DMS79 (cell line): Measurements from ENCODE around the gene AGPAT3.

Source experiments
- DNase-seq: peaks from one replicate; lab custom pipeline; 2025; lab: John Stamatoyannopoulos, UW

Gene AGPAT3

GRCh38 chr21:43978060-43978459 is 113.0 kb downstream of the AGPAT3 start:
- no peak for DNase-seq

- no peak for DNase-seq
These were observed 114.6 kb downstream of the AGPAT3 start for GRCh38 chr21:43979654-43980053.

- no peak for DNase-seq
These were observed 116.3 kb downstream of the AGPAT3 start for GRCh38 chr21:43981151-43981870.

DNA sequence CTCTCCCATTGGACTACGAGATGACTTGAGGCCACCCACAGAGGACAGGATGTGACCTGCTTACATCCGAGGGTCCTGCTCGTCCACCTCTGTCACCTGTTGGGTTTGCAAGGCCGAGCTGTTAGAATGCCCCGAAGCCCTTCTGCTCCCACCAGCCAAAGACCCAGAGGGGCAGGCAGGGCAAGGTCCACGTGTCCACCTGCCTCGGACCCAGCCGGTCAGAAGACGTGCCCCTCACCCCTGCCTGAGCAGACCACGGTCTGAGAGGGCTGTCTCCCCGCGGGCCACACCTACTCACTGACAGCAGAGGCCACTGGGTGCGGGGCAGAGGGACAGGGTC is 116.8 kb downstream of the AGPAT3 start:
- no peak for DNase-seq

DNA sequence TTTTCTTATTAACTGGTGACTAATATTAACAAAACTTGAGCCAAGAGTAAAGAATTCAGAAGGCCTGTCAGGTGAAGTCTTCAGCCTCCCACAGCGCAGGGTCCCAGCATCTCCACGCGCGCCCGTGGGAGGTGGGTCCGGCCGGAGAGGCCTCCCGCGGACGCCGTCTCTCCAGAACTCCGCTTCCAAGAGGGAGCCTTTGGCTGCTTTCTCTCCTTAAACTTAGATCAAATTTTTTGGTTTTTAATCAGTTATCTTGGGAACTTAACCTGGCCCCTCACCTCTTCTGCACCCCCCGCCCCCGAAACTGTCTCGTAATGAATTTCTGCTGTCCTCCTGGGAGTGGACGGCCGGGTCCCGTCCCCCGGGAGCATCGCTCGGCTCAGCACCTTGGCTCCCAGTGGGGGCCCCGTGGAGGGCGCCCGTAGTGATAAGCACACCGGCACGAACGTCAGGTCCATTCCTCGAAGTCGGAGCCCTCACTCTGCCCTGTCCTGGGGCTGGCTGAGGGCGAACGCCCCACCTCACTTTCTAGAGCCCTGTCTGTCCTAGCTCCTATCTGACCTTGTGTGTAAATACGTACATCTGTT is 117.6 kb downstream of the AGPAT3 start:
- DNase-seq, result no peak

- no peak for DNase-seq
These were observed 118.4 kb downstream of the AGPAT3 start for GRCh38 chr21:43983390-43983789.

- no peak for DNase-seq
These were observed 118.9 kb downstream of the AGPAT3 start for GRCh38 chr21:43983860-43984420.

GRCh38 chr21:43984905-43985689 is 120.1 kb downstream of the AGPAT3 start:
- DNase-seq, result no peak

GRCh38 chr21:43985690-43986251 is 120.7 kb downstream of the AGPAT3 start:
- DNase-seq, result no peak

- DNase-seq, result no peak
These were observed 121.8 kb downstream of the AGPAT3 start for GRCh38 chr21:43986544-43987451.

DNA sequence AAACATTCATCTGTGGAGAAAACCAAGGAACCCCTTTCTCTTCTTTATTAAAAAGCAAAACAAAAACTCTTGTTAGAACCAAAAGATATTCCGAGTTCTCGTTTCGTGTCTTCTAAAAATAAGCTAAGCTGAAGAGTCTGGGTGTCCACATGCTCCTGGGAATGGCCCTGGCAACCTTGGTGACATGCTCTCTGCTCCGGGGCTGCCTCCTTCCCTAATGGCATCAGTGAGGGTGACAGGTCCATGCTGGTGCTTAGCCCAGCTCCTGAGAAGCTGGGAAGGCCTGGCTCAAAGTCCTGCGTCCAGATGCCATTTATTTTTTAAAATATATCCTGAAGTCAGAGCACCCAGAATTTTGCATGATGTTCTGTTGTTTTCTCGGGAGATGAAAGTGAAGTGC is 122.5 kb downstream of the AGPAT3 start:
- DNase-seq, result no peak

DNA sequence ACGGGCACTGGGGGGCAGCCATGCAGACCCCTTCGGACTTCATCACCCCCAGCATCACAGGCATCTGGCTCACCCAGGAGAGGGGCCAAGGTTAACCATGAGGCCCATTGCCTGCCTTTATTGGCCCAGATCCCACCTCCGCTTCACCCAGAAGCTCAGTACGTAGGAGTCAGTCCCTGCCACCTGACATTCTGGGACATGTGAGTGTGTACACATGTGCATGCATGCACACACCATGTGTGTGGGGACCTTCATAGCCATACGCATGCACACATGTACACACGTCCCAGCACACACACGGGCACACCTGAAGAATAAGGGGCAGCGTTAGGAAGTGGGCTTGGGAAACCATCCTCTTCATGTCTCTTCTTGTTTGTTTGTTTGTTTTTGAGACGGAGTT is 123.0 kb downstream of the AGPAT3 start:
- DNase-seq, result no peak

DNA sequence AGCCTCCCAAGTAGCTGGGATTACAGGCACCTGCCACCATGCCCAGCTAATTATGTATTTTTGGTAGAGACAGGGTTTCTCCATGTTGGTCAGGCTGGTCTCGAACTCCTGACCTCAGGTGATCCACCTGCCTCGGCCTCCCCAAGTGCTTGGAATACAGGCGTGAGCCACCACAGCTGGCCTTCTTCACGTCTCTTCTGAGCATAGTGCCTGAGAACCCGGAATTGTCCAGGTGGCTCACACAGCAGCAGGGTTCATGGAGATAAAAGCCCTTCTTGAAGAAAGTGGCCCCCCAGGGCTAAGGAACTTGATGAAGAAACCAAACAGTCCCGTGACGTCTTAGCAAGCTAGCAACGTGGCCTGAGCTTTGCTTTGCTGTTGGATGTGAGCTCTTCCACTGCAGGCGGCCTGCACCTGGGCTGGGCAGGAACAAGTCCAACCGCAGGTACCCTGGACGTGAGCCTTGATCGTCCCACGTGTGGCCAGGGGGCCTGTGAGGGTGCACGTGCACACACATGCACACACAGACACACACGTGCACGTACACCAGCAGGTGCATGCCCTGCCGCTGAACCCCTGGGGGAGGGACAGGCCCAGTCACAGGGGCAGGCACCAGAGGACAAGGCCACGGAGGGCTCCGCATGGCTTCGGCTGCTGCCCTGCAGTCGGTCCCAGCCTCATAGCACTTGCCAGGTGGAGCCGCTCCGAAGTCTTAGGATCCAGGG is 123.6 kb downstream of the AGPAT3 start:
- DNase-seq, result no peak

GRCh38 chr21:43989401-43989800 is 124.4 kb downstream of the AGPAT3 start:
- no peak for DNase-seq

DNA sequence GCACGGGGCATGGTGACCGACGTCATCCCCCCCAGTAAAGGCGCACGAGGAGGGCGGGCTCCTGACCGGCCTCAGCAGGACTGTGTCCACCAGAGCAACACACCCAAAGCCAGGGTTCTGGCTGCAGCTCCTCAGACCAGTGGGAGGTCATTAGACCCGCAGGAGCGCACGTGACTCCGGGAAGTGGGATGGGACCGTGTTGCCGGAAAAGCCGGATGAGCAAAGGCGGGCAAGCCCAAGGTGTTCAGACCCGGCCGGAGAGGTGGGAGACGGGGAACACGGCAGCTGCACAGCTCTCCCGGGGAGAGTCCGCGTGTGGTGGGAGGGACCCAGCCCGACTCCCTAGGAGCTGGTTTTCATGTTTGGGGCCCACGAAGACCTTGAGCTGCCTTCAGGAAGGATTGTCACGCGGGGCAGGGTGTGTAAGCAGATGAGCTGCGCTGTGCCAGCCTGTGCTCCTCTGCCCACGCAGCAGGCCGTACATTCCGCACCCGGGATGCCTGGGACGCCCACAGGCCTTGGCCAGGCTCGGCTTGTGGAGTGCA is 126.5 kb downstream of the AGPAT3 start:
- DNase-seq, result no peak

- DNase-seq, result no peak
These were observed 127.1 kb downstream of the AGPAT3 start for GRCh38 chr21:43992121-43992520.

DNA sequence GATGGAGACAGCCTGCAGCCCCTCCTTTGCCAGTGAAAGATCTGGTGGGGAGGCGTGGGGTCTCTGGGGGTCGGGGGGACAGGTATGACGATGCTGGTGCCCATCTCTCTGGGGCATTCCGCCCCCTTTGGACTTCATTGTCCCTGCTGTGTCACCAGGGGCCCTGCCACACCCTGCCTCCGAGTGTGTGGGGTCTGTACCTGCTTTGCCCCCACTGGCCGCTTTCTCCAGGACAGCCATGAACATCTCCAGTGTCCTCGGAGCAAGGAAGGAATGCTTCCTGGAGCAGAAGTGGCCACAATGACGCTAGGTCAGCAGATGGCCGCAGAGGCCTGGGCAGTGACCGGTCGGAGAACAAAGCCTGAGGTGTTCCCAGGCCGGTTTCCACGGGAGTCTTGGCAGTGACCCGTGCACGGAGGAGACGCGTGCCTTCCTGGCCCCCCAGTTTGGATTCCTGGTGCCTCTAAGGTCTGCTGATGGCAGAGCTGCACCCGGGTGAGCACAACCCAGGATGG is 128.5 kb downstream of the AGPAT3 start:
- DNase-seq, result no peak

- DNase-seq, result no peak
These were observed 129.1 kb downstream of the AGPAT3 start for GRCh38 chr21:43994085-43994484.

DNA sequence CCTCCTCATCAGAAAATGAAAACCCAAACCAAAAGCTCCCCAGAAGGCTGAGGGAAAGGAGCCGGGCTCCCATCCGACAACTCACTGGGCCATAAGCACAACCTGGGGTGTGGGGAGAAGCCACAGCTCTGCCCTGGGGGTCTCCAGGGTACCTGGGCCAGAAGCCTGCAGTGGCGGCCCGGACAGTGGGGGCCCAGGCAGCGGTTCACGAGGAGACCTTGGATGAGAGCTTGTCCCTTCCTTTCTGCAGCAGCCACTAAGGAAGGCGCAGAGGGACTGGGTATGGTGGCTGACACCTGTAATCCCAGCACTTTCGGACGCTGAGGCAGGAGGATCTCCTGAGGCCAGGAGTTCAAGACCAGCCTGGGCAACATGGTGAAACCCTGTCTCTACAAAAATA is 129.6 kb downstream of the AGPAT3 start:
- DNase-seq, result no peak

- no peak for DNase-seq
These were observed 130.6 kb downstream of the AGPAT3 start for GRCh38 chr21:43995521-43996105.
